GM19397 (cell line): ENCODE measurements around the gene KCNMA1.

ENCODE experiments used
- ATAC-seq: cut with Tn5 transposase; IDR thresholded peaks from one replicate; pipeline ENCODE4 v1.9.1; 2021; ENCODE audit warnings: mild to moderate bottlenecking, moderate library complexity; ENCODE audit not compliant: unreplicated experiment

KCNMA1 gene

GRCh38 chr10:77383861-77384553 is 253.6 kb downstream of the KCNMA1 start:
- ATAC-seq = no peak

GRCh38 chr10:77381750-77382149 is 255.9 kb downstream of the KCNMA1 start:
- ATAC-seq = no peak

- no peak for ATAC-seq
These were observed 256.9 kb downstream of the KCNMA1 start for GRCh38 chr10:77380723-77381122.

GRCh38 chr10:77380191-77380590 is 257.4 kb downstream of the KCNMA1 start:
- no peak for ATAC-seq

- no peak for ATAC-seq
These were observed 258.9 kb downstream of the KCNMA1 start for GRCh38 chr10:77378366-77379349.

- ATAC-seq = no peak
These were observed 259.8 kb downstream of the KCNMA1 start for GRCh38 chr10:77377678-77378352.

- no peak for ATAC-seq
These were observed 260.6 kb downstream of the KCNMA1 start for GRCh38 chr10:77377034-77377433.

- ATAC-seq = no peak
These were observed 263.4 kb downstream of the KCNMA1 start for GRCh38 chr10:77374189-77374656.

- ATAC-seq = no peak
These were observed 265.5 kb downstream of the KCNMA1 start for GRCh38 chr10:77371848-77372799.

- ATAC-seq = no peak
These were observed 266.2 kb downstream of the KCNMA1 start for GRCh38 chr10:77371421-77371820.

- no peak for ATAC-seq
These were observed 269.6 kb downstream of the KCNMA1 start for GRCh38 chr10:77368006-77368405.

- ATAC-seq = no peak
These were observed 274.4 kb downstream of the KCNMA1 start for GRCh38 chr10:77363210-77363609.

GRCh38 chr10:77361831-77362230 is 275.8 kb downstream of the KCNMA1 start:
- ATAC-seq = no peak

- no peak for ATAC-seq
These were observed 276.2 kb downstream of the KCNMA1 start for GRCh38 chr10:77361426-77361825.

GRCh38 chr10:77360835-77361234 is 276.8 kb downstream of the KCNMA1 start:
- no peak for ATAC-seq

- ATAC-seq = no peak
These were observed 277.6 kb downstream of the KCNMA1 start for GRCh38 chr10:77359950-77360520.

- ATAC-seq = no peak
These were observed 278.3 kb downstream of the KCNMA1 start for GRCh38 chr10:77359287-77359691.

GRCh38 chr10:77358656-77359055 is 279.0 kb downstream of the KCNMA1 start:
- no peak for ATAC-seq

- no peak for ATAC-seq
These were observed 279.8 kb downstream of the KCNMA1 start for GRCh38 chr10:77357611-77358310.
